ENCODE data around the gene OR2A1.
"Not testable (repeated sequence)": the region's sequence is repeated elsewhere in the genome, so short reads cannot be mapped to it uniquely, and the experiment has no call there.

Gene OR2A1

DNA sequence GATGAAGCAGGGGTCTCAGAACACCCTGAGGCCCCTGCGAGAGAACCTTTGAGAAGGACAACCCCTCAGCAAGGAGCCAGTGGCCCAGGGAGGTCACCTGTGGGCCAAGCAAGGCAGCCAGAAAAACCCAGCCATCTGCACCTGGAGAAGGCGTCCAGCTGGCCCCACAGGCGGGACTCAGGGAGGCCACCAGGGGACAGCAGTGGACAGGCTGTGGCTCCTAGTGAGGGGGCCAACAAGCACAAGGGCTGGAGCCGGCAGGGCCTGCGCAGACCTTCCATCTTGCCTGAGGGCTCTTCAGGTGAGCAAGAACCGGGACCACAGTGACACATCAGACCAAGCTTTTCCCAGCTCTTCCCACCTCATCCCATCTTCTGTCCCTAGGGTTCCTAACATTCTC, 53.3 kb downstream of the OR2A1 start:
- not testable (repeated sequence) for H3K36me3 ChIP-seq (ENCODE audit: control insufficient read depth in 1 of 2, insufficient read depth in 2 of 2, low read length in 2 of 2); H3K9me3 ChIP-seq (ENCODE audit: control insufficient read depth in 1 of 2, low read length in 2 of 2); H3K4me3 ChIP-seq (ENCODE audit: low read depth in 1 of 2, low read length in 2 of 2); H3K4me1 ChIP-seq (ENCODE audit: control insufficient read depth in 1 of 2, insufficient read depth in 2 of 2, low read length in 2 of 2); H3K27me3 ChIP-seq (ENCODE audit: control insufficient read depth in 1 of 2, insufficient read depth in 2 of 2, low read length in 2 of 2); H3K9ac ChIP-seq (ENCODE audit: low read depth in 1 of 2, low read length in 2 of 2); H3K27ac ChIP-seq (ENCODE audit: low read depth, low read length)

DNA sequence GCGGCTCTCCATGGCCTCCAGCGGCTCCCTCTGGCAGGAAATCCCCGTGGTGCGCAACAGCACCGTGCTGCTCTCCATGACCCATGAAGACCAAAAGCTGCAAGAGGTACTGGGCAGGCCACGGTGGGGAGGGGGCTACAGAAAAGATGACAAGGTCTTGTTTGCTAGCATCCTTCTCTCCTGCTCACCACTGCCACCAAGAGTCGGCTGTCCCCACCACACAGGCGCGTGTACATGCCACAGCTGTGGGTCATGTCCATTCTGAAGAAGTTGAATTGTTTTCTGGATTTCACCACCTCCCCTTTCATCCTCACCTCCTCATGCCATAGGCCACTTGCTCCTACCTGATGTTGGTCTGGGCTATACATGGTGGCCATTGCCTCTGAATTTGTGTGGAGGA, 55.0 kb downstream of the OR2A1 start:
- not testable (repeated sequence) for H3K4me1 ChIP-seq (ENCODE audit: control insufficient read depth in 1 of 2, insufficient read depth in 2 of 2, low read length in 2 of 2); H3K27ac ChIP-seq (ENCODE audit: low read depth, low read length); H3K36me3 ChIP-seq (ENCODE audit: control insufficient read depth in 1 of 2, insufficient read depth in 2 of 2, low read length in 2 of 2); H3K27me3 ChIP-seq (ENCODE audit: control insufficient read depth in 1 of 2, insufficient read depth in 2 of 2, low read length in 2 of 2); H3K9me3 ChIP-seq (ENCODE audit: control insufficient read depth in 1 of 2, low read length in 2 of 2); H3K9ac ChIP-seq (ENCODE audit: low read depth in 1 of 2, low read length in 2 of 2); H3K4me3 ChIP-seq (ENCODE audit: low read depth in 1 of 2, low read length in 2 of 2)

DNA sequence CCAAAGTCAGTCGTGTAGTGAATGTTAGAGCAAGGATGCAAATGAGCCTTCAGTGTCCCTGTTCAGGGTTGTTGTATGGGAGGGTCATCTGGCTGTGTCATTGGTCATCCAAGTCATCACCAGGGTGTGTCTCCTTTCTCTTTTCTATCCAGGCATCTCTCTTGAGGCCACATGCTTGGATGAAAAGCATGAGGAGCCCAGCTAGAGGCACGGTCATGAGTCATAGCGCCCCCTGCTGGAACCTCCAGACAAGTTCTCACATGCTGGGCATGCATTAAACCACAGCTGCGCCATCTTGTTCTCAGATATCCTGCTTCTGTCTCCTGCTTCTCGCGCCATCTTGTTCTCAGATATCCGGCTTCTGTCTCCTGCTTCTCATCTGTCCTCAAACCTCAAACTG, 57.0 kb downstream of the OR2A1 start:
- H3K36me3 ChIP-seq (ENCODE audit: control insufficient read depth in 1 of 2, insufficient read depth in 2 of 2, low read length in 2 of 2); H3K9me3 ChIP-seq (ENCODE audit: control insufficient read depth in 1 of 2, low read length in 2 of 2); H3K9ac ChIP-seq (ENCODE audit: low read depth in 1 of 2, low read length in 2 of 2); H3K27me3 ChIP-seq (ENCODE audit: control insufficient read depth in 1 of 2, insufficient read depth in 2 of 2, low read length in 2 of 2); H3K27ac ChIP-seq (ENCODE audit: low read depth, low read length); H3K4me1 ChIP-seq (ENCODE audit: control insufficient read depth in 1 of 2, insufficient read depth in 2 of 2, low read length in 2 of 2); H3K4me3 ChIP-seq (ENCODE audit: low read depth in 1 of 2, low read length in 2 of 2): not testable (repeated sequence)
